Gastroesophageal sphincter (tissue), 4 donors: ENCODE measurements around the gene FFAR3. TPM values are rescaled to one million over a fixed set of nuclear protein-coding genes. Genes with fewer than 3 reads are reported as not detected.

Experiments
- ATAC-seq: fragments of 150-250 bp; one replicate; pipeline ENCODE4 v1.9.1; 2016; ENCODE audit warnings: mild to moderate bottlenecking, moderate library complexity
- H3K27ac ChIP-seq, 4 donors: fragments of 200-600 bp; sonication (generic) in 3 of 4; 1 replicate in 3 of 4; 2 replicates in 1 of 4; pipeline ENCODE4 v1.5.1; 2016 to 2019
- H3K27me3 ChIP-seq: fragments of 200-600 bp; sonication (generic); one replicate; pipeline ENCODE4 v1.5.1; 2019
- H3K36me3 ChIP-seq, 2 donors: fragments of 200-600 bp; sonication (generic); one replicate each; pipeline ENCODE4 v1.5.1; 2019; ENCODE audit warnings: control low read depth in 1 of 2
- H3K4me1 ChIP-seq, 3 donors: fragments of 200-600 bp; sonication (generic); 1 replicate in 2 of 3; 2 replicates in 1 of 3; pipeline ENCODE4 v1.5.1; 2016 to 2019; ENCODE audit warnings: control low read depth in 2 of 3
- H3K4me3 ChIP-seq, 2 donors: fragments of 200-600 bp; sonication (generic); one replicate each; pipeline ENCODE4 v1.5.1; 2019; ENCODE audit warnings: mild to moderate bottlenecking in 1 of 2, moderate library complexity in 1 of 2
- H3K9me3 ChIP-seq, 3 donors: fragments of 200-600 bp; sonication (generic); one replicate each; pipeline ENCODE4 v1.5.1; 2017 to 2019; ENCODE audit warnings: control low read depth in 2 of 3
- CTCF ChIP-seq, 4 experiments: fragments of 200-600 bp in 2 of 4; fragments of 450-650 bp in 2 of 4; sonication (generic) in 1 of 4; IDR thresholded peaks; one replicate each; pipeline ENCODE4 v1.5.1; 2017 to 2019; ENCODE audit warnings: antibody characterized with exemption in 4 of 4, mild to moderate bottlenecking in 2 of 4, moderate library complexity in 2 of 4
- EP300 ChIP-seq: sonication (generic); formaldehyde crosslinking; IDR thresholded peaks from one replicate; pipeline ENCODE4 v1.6.1; 2017; ENCODE audit warnings: antibody characterized with exemption, mild to moderate bottlenecking
- POLR2A ChIP-seq, 2 donors: fragments of 450-650 bp; IDR thresholded peaks; one replicate each; pipeline ENCODE4 v1.6.1; 2017; ENCODE audit warnings: antibody characterized with exemption in 2 of 2, mild to moderate bottlenecking in 2 of 2, moderate library complexity in 1 of 2
- POLR2AphosphoS5 ChIP-seq: sonication (generic); formaldehyde crosslinking; IDR thresholded peaks from one replicate; pipeline ENCODE4 v1.6.1; 2017; ENCODE audit warnings: antibody characterized with exemption
- WGBS, 2 donors: methylation state at CpG; one replicate each; pipeline ENCODE4 v1.1.5; 2018; ENCODE audit warnings: low coverage in 1 of 2; 5-methylcytosine and 5-hydroxymethylcytosine counted together
- total RNA-seq, 4 donors: library from RNA; depleted of rRNA; stranded (reverse); fragments of >200 nt; gene quantifications; one replicate each; pipeline ENCODE4 v1.1.0, GENCODE V29; 2016

The FFAR3 gene
- total RNA-seq, 4 donors from 2014 or later: 0.13 TPM; not detected in 3

GRCh38 chr19:35346193-35347052, 11.8 kb upstream of the FFAR3 start:
- Histone ChIP-seq H3K9me3 (no peaks in the 10 kb centered on the region), H3K27ac (no peak overlapping the region), H3K27me3 (peaks cover 52% of the 10 kb centered on the region), H3K4me1 (no peaks in the 10 kb centered on the region), H3K36me3 (no peaks in the 10 kb centered on the region), H3K4me3 (no peak overlapping the region)
- WGBS, 2 donors: 64% methylated on average over 4 to 15 of the region's 28 CpGs
- ATAC-seq: no peak
- no peak for TF ChIP-seq EP300
- no peak for TF ChIP-seq POLR2AphosphoS5
- TF ChIP-seq CTCF (IDR thresholded peaks at IDR 0.05): no peak
- no peak for TF ChIP-seq POLR2A (IDR thresholded peaks at IDR 0.05)

- no peak for ATAC-seq
- H3K9me3 ChIP-seq: no peaks in the 10 kb centered on the region
- 53 to 65% methylated on average over 9 to 16 of the region's 18 CpGs for WGBS, 2 donors
- no peak within 1 kb of the TSS for H3K4me3 ChIP-seq
- H3K27me3 ChIP-seq: peaks cover 61% of the 10 kb centered on the region
- H3K36me3 ChIP-seq: no peaks in the 10 kb centered on the region
- H3K4me1 ChIP-seq: no peaks in the 10 kb centered on the region
- no peak for TF ChIP-seq CTCF (IDR thresholded peaks at IDR 0.05)
- no peak for TF ChIP-seq POLR2A (IDR thresholded peaks at IDR 0.05)
- TF ChIP-seq EP300: no peak
- TF ChIP-seq POLR2AphosphoS5: no peak
- no peak within 1 kb of the TSS for H3K27ac ChIP-seq
Observed at GRCh38 chr19:35347171-35347929, 10.9 kb upstream of the FFAR3 start, which contains the start of gene FFAR1. Gene FFAR1, plus strand, starts transcription at chr19:35347902. Its CDS starts 3,650 bp downstream, at chr19:35351552.

- ATAC-seq: no peak
- Histone ChIP-seq H3K27ac (no peak overlapping the region), H3K27me3 (peaks cover 64% of the 10 kb centered on the region), H3K4me3 (no peak overlapping the region), H3K9me3 (no peaks in the 10 kb centered on the region), H3K36me3 (no peaks in the 10 kb centered on the region), H3K4me1 (no peaks in the 10 kb centered on the region)
- WGBS, 2 donors: 71 to 93% methylated on average over 3 of the region's 7 CpGs
- no peak for TF ChIP-seq POLR2AphosphoS5
- TF ChIP-seq CTCF (IDR thresholded peaks at IDR 0.05): no peak
- no peak for TF ChIP-seq POLR2A (IDR thresholded peaks at IDR 0.05)
- TF ChIP-seq EP300: no peak
Observed at GRCh38 chr19:35347930-35348298, 10.3 kb upstream of the FFAR3 start.

GRCh38 chr19:35348911-35349611, 9.2 kb upstream of the FFAR3 start:
- Histone ChIP-seq H3K27ac (no peak overlapping the region), H3K4me1 (no peaks in the 10 kb centered on the region), H3K4me3 (no peak overlapping the region), H3K27me3 (peaks cover 75% of the 10 kb centered on the region), H3K36me3 (no peaks in the 10 kb centered on the region), H3K9me3 (no peaks in the 10 kb centered on the region)
- ATAC-seq: no peak
- TF ChIP-seq EP300 (no peak), POLR2A (IDR thresholded peaks at IDR 0.05) (no peak), CTCF (IDR thresholded peaks at IDR 0.05) (no peak), POLR2AphosphoS5 (no peak)
- WGBS, 2 donors: 73% methylated on average over 13 of the region's 18 CpGs; no CpG with 5 or more reads in 1 of the 2 donors
